NCI-H345 (cell line): ENCODE results near the gene OTOP2.
"Not testable (repeated sequence)": the region's sequence is repeated elsewhere in the genome, so short reads cannot be mapped to it uniquely, and the experiment has no call there.

Experiments
- DNase-seq: peaks from one replicate; lab custom pipeline; 2025; lab: John Stamatoyannopoulos, UW

The OTOP2 gene

DNA sequence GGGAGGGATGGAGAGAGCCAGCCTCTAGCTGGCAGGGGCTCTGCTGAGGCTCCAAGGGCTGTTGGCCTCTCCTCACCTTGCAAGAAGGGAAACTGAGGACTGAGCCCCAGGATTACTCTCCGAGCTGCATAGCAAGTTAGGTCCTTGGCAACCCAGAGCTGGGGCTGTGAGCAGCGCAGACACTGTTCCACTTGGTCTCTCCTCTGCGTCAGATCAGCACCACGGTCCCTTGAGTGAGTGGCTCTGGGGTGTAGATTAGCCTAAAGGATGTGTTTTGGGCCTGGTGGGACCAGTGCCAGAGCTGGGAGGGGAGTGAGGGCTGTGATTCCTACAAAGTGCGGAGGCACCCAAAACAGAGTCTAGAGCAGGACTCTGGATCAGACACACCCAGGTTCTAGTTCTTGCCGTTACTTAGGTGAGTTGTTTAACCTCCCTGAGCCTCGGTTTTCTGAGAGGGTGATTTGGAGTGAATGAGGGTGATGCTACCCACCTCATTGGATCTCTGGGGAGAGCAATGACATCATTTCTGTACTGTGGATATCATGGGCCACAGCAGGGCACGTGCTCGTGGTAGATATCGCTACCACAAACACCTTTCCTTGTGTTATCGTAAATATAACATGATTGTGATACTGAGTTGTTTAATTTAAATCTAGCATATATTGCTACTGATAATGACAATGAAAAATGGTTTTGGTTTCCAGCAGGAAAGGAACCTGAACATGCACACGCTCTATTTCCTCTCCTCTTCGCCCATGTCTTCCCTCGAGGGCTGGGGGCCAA, 22.5 kb upstream of the OTOP2 start:
- no peak for DNase-seq

DNA sequence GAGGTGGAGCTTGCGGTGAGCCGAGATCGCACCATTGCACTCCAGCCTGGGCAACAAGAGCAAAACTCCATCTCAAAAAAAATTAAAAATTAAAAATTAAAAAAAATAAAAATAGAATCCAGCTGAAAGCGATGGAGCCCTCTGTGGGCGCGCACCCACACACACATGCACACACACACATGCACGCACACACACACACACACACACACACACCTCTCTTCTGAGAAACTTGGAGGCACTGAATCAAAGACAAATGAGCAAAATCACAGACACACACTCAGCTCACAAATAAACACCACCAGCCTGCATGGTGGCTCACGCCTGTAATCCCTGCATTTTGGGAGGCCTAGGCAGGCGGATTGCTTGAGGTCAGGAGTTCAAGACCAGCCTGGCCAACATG, 21.0 kb upstream of the OTOP2 start:
- no peak for DNase-seq

GRCh38 chr17:74903671-74904070, 20.4 kb upstream of the OTOP2 start:
- no peak for DNase-seq

GRCh38 chr17:74904687-74905409, 19.2 kb upstream of the OTOP2 start:
- no peak for DNase-seq

DNA sequence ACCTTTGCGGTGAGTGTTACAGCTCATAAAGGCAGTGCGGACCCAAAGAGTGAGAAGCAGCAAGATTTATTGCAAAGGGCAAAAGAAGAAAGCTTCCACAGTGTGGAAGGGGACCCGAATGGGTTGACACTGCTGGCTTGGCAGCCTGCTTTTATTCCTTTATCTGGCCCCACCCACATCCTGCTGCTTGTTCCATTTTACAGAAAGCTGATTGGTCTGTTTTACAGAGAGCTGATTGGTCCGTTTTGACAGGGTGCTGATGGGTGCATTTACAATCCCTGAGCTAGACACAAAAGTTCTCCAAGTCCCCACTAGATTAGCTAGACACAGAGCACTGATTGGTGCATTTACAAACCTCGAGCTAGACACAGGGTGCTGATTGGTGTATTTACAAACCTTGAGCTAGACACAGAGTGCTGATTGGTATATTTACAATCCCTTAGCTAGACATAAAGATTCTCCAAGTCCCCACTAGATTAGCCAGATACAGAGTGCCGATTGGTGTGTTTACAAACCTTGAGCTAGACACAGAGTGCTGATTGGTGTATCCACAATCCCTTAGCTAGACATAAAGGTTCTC, 17.8 kb upstream of the OTOP2 start:
- not testable (repeated sequence) for DNase-seq

- no peak for DNase-seq
These were observed 17.1 kb upstream of the OTOP2 start for GRCh38 chr17:74907012-74907411.

GRCh38 chr17:74909097-74909496, 15.0 kb upstream of the OTOP2 start:
- not testable (repeated sequence) for DNase-seq

DNA sequence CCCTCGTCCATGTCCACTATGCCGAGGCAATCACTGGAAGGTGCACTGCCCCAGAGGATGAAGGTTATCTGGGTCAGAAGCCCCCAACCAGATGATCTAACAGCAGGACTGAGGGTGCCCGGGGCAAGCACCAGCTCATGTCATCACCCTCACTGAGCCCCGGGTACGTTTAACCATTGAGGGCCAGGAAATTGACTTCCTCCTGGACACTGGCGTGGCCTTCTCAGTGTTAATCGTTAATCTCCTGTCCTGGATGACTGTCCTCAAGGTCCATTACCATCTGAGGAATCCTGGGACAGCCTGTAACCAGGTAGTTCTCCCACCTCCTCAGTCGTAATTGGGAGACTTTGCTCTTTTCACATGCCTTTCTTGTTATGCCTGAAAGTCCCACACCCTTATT, 12.7 kb upstream of the OTOP2 start:
- DNase-seq: not testable (repeated sequence)

DNA sequence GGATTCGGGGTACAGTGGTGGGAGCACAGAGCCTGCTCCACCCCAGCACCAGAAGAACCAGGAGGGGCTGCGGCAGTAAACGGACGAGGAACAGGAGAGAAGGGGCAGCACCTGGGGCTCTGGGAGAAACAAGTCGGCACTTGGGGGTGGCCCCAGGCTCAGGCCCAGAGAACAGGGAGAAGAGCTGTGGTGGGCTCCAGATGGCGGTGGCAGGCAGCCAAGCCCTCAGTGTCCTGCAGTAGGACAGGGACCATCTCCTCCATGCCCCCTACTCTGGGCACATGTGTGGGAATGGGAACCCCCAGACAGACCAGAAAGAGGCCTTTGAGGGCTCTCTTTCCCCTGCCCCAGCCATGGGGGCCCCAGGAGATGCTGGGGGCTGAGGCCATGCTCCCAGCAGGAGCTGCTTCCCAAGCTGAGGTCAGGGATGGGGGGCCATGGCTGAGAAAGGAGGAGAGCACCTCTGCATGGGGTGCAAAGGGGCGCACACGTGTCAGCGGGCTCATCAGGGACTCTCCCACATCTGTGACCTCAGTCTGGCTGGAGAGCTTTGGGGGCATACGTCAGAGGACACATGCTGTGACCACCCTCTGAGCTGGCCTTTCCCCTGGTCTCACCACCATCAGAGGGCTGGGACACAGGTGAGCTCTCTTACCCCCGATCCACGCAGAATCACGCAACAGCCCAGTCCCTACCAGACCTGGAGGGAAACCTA, 7.8 kb upstream of the OTOP2 start:
- DNase-seq: no peak

DNA sequence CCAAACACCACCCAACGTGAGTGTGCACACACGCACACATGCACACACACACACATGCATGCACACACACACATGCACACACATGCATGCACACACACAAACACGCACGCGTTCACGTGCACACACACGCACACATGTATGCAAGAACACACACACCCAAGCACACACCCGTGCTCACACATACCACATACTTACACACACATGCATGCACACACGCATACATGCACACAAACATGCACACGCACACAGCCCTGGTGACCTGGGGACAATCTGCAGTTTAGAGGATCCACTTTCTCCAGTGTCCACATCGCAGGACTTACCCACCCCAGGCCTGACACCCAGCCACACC, 7.2 kb upstream of the OTOP2 start:
- no peak for DNase-seq

DNA sequence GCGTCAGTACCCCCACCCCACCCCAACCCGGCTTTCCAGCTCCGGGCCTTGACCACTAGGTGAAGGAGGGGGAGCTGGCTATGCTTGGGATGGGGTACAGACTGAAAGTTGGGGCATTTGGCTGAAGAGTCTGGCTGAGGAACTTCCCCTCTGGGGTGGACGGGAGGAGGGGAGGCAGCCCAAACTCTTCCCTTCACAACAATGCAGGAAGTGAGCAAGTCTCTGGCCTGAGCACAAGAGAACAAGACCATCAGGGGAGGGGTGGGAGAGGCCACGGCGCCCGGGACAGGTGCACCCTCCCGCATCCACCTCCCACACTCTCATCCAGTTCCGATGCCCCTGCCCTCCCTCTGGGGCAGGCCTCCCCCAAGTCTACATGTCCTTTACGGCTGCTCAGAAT, 6.6 kb upstream of the OTOP2 start:
- no peak for DNase-seq

- DNase-seq: no peak
These were observed 5.2 kb upstream of the OTOP2 start for GRCh38 chr17:74918906-74919305.

DNA sequence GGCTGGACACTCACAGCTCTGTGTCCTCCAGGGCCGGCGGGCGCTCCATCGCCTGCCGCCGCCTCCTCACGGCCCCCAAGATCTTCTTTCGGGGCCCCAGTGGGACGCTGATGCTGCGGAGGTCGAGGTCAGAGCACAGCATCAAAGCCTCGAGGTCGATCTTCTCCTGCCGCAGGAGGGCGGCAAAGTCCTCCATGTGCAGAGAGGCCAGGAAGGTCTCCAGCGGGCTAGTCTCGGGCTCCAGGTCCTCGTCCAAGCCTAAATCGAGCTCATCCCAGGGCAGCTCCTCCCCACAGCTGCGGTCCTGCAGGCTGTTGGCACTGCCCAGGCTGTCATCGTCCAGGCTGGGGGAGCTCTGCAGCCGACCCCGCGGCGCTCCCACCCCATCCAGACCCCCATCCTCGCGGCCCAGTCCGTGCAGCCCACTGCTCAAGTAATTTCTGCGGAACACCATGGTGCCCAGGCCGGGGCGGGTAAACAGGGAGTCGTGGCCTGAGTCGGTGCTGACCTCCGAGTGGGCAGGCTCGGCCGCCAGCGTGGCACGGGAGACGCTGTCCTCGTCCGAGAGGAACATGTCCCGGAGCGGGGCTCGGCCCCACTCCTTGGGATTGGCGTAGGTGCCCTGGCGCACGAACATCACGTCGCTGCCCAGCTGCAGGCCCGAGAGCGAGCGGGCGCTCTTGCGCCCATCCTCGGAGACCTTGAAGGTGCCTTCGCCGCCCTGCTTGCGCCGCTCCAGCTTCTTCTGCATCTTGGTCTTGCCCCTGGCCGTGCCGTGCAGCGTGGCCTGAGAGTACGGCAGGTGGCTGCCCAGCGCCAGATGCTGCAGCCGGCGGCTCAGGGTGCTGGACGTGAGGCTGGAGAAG, 4.4 kb upstream of the OTOP2 start:
- no peak for DNase-seq

GRCh38 chr17:74920306-74920620, 3.8 kb upstream of the OTOP2 start:
- no peak for DNase-seq

DNA sequence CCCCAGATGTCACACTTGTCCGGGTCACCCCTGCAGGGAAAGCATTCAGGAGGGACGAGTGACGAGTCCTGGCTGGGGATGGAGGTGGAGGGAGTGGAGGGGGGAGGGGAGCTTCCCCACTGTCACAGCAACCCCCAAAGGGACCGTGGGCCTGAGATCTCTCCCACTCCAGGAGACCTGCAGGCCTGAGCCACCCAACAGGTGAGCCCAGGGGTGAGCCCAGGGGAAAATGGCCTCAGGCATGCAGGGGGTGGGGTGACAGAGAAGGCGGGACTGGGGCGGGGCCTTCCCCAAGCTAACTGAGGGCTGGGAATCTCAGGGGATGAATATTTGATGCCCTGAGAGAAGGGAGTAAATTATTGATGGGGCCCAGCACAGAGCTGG, 3.4 kb upstream of the OTOP2 start:
- DNase-seq: peak; percentile 13

DNA sequence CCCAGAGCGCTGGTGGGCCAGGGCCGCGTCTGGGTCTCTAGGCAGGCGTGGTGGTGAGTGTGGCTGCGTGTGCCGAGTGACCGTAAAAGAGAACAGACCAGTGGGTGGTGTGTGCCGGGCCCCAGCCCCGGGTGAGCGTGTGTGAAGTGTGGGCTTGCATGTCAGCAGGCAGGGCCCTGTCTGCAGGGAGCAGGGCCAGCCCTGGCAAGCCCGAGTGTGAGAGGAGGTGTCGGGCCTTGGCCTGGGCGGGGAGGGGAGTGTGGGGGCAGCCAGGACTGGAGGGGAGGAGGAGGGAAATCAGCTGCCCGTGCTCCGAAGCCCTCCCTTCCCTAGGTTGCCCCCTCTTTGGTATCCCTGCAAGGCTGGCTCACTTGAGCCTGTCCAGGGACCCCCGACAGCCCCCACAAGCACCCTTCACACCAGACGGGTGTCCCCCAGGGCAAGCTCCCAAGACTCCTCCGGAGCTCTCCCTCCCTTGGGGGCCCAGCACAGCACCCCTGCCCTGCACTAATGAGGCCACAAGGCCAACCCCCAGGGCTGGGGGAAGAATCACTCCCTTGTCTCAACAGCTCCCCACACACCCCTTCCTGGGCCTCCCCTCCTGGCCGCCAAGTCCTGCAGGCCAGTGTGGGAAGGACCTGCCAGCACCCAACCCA, 2.9 kb upstream of the OTOP2 start:
- DNase-seq: no peak

- DNase-seq: no peak
These were observed 2.3 kb upstream of the OTOP2 start for GRCh38 chr17:74921769-74922168.

- no peak for DNase-seq
These were observed 1.9 kb upstream of the OTOP2 start for GRCh38 chr17:74922172-74922571.

GRCh38 chr17:74922694-74923537, 1.2 kb upstream of the OTOP2 start, which contains the start of gene USH1G:
Gene USH1G, minus strand, starts transcription at chr17:74923255. Its CDS starts 182 bp downstream, at chr17:74923073.
- DNase-seq: peak; percentile 43

- DNase-seq: peak; percentile 56
These were observed 379 bp upstream of the OTOP2 start for GRCh38 chr17:74923538-74924249.
